GM12891 (cell line): Measurements from ENCODE around the gene UBA7.

ENCODE experiments used
- POLR2A ChIP-seq: IDR thresholded peaks from 2 replicates; pipeline ENCODE4 v1.6.1; 2011; ENCODE audit warnings: low read depth, low read length, control low read depth
- POLR2AphosphoS5 ChIP-seq: IDR thresholded peaks from 2 replicates; pipeline ENCODE4 v1.6.1; 2011; ENCODE audit warnings: low read depth, low read length, control low read depth
- POU2F2 ChIP-seq: IDR thresholded peaks from 2 replicates; pipeline ENCODE4 v1.6.1; 2011; ENCODE audit warnings: low read depth, mild to moderate bottlenecking, control low read depth, low read length, moderate library complexity
- SPI1 ChIP-seq: IDR thresholded peaks from 2 replicates; pipeline ENCODE4 v1.6.1; 2011; ENCODE audit warnings: low read depth, low read length, control low read depth
- TAF1 ChIP-seq: IDR thresholded peaks from 2 replicates; pipeline ENCODE4 v1.6.1; 2011; ENCODE audit warnings: low read depth, low read length, control low read depth

GRCh38 chr3:49769286-49769915, 44.4 kb downstream of the UBA7 start:
- no peak for TF ChIP-seq POLR2AphosphoS5
- no peak for TF ChIP-seq POLR2A
- TF ChIP-seq SPI1, result no peak
- TF ChIP-seq POU2F2, result no peak
- no peak for TF ChIP-seq TAF1
